Activated CD4-positive, alpha-beta T cell treated with anti-CD3 and anti-CD28 coated beads, Interleukin-2, amount 10 ng/mL, durations not matched to agents 7 days and 5 days (primary cell): Measurements from ENCODE around the gene CDK19. TPM values are rescaled to one million over a fixed set of nuclear protein-coding genes. Genes with fewer than 3 reads are reported as not detected.
"Not testable (repeated sequence)": the region's sequence is repeated elsewhere in the genome, so short reads cannot be mapped to it uniquely, and the experiment has no call there.

Source experiments
- CTCF ChIA-PET: fragments of 350-600 bp; sonication (Branson Sonifier 250); formaldehyde crosslinking; loops from one replicate; lab custom pipeline; 2021; ENCODE audit warnings: antibody characterized with exemption; lab: Charles Lee
- POLR2A ChIA-PET: fragments of 350-600 bp; sonication (Branson Sonifier 250); formaldehyde crosslinking; loops from one replicate; lab custom pipeline; 2021; ENCODE audit warnings: antibody characterized with exemption; lab: Charles Lee
- DNase-seq: peaks from one replicate; pipeline ENCODE4 v3.0.0-alpha.2; 2020
- H3K27ac Mint-ChIP-seq: one replicate; pipeline ENCODE4 v1.8.0; 2021; ENCODE audit warnings: mild to moderate bottlenecking, moderate library complexity, mixed read lengths
- H3K27me3 Mint-ChIP-seq: one replicate; pipeline ENCODE4 v1.8.0; 2021; ENCODE audit warnings: mixed read lengths
- H3K36me3 Mint-ChIP-seq: one replicate; pipeline ENCODE4 v1.8.0; 2021; ENCODE audit warnings: low read depth, mixed read lengths
- H3K4me1 Mint-ChIP-seq: one replicate; pipeline ENCODE4 v1.8.0; 2021; ENCODE audit warnings: mixed read lengths
- H3K4me3 Mint-ChIP-seq: one replicate; pipeline ENCODE4 v1.8.0; 2021; ENCODE audit warnings: mild to moderate bottlenecking, moderate library complexity, mixed read lengths
- H3K9me3 Mint-ChIP-seq: one replicate; pipeline ENCODE4 v1.8.0; 2021; ENCODE audit warnings: mixed read lengths
- total RNA-seq, 2 experiments: library from RNA; stranded (reverse); gene quantifications; one replicate each; pipeline ENCODE4 v1.2.3, GENCODE V29; 2021

The CDK19 gene
- total RNA-seq, 2 experiments from 2014 or later, result 26.5 to 27.3 TPM

DNA sequence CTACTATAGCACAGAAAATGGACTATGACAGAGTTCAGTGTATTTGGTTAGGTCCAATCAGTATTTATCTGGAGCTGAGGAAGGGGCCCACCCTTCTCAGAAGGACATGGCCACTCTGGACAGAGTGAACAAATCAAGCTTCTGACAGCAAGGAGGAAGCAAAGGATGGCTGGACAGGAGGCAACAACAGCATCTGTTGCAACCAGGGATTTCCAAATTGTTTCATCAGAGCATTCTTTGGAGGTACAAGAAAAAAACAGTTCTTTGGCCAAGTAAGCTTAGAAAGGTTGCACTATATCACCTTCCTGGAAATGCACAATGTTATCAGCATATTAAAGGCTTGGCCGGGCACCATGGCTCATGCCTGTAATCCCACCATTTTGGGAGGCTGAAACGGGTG is 220.2 kb downstream of the CDK19 start:
- Mint-ChIP-seq H3K4me3 (no peak overlapping the region), H3K27ac (no peak overlapping the region), H3K27me3 (no peaks in the 10 kb centered on the region), H3K9me3 (peaks cover 10% of the 10 kb centered on the region), H3K4me1 (peaks cover 8% of the 10 kb centered on the region), H3K36me3 (no peaks in the 10 kb centered on the region)
- ChIA-PET POLR2A (no interaction called here), CTCF (interaction anchor here (0.6 to 0.7 kb wide), 2 partner anchors 41 to 1594 kb away, joined by 3 read pairs; no protein-coding TSS in a partner anchor)
- no peak for DNase-seq

DNA sequence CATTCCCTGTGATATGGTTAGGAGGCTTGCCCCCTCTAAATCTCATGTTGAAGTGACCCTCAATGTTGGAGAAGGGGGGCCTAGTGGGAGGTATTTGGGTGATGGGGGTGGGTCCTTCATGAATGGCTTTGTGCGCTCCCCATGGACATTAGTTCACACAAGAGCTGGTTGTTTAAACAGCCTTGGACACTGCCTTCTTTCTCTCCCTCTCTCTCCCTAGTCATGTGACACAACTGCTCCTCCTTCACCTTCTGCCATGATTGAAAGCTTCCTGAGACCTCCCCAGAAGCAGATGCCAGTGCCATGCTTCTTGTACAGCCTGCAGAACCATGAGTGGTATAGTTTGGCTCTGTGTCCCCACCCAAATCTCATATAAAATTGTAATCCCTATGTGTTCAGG is 221.6 kb downstream of the CDK19 start:
- Mint-ChIP-seq H3K9me3 (peaks cover 10% of the 10 kb centered on the region), H3K27ac (no peak overlapping the region), H3K36me3 (no peaks in the 10 kb centered on the region), H3K4me3 (no peak overlapping the region), H3K4me1 (peaks cover 8% of the 10 kb centered on the region), H3K27me3 (no peaks in the 10 kb centered on the region)
- CTCF ChIA-PET, result interaction anchor here (0.6 kb wide), 1 partner anchor 179 kb away, joined by 3 read pairs; no protein-coding TSS in a partner anchor
- DNase-seq, result no peak
- POLR2A ChIA-PET, result interaction anchor here (0.6 kb wide), 1 partner anchor 357 kb away, joined by 5 read pairs; no protein-coding TSS in a partner anchor

DNA sequence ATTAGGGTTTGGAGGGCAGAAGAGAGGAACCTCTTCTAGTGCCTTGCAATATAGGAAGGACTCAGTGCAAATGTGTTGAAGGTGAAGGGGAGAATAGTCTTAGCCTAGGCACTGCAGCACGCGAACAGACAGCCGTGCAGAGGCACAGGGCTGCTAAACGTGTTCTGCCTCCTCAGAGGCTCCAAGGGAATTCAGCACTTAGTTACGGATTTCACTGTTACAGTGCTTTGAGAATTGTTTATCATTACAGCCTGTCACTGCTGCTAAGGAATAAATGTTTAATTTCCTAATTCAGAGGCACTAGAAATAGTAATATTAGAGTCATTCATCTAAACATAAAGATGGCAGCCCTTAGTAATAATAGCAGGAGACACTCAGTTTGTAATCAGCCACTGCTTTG is 222.5 kb downstream of the CDK19 start:
- POLR2A ChIA-PET, result no interaction called here
- H3K36me3 Mint-ChIP-seq, result no peaks in the 10 kb centered on the region
- H3K27ac Mint-ChIP-seq, result no peak overlapping the region
- H3K9me3 Mint-ChIP-seq, result peaks cover 10% of the 10 kb centered on the region
- H3K4me1 Mint-ChIP-seq, result peaks cover 8% of the 10 kb centered on the region
- no peak overlapping the region for H3K4me3 Mint-ChIP-seq
- H3K27me3 Mint-ChIP-seq, result no peaks in the 10 kb centered on the region
- CTCF ChIA-PET, result interaction anchor here (1.0 kb wide), 1 partner anchor 352 kb away, joined by 3 read pairs; no protein-coding TSS in a partner anchor
- no peak for DNase-seq

DNA sequence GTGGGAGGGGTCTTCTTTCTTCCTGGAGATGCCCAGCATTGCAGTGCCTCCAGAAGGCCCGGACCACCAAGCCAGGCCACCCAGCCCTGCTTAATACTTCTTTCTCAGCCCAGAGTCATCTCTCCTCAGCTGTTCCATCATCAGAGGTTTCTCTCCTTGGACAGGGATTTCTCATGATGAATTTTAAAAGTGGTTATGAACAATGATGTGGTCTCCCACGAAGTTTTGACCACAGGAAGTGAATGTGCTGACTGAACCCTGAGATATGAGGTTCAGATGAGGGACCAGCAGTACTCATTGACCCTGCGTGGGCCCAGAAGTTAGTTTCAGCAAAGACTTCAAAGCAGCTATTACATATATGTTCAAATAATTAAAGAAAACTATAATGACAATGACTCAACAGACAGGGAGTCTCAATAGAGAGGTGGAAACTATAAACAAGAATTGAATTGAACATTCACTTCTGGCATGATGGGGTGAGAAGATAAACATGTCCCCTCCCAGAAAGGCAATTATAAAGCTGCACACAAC is 224.4 kb downstream of the CDK19 start:
- ChIA-PET CTCF (interaction anchor here (1.0 to 1.5 kb wide), 3 partner anchors 19 to 87 kb away, joined by 3 read pairs; no protein-coding TSS in a partner anchor), POLR2A (no interaction called here)
- no peak for DNase-seq
- Mint-ChIP-seq H3K4me3 (no peak overlapping the region), H3K4me1 (peaks cover 8% of the 10 kb centered on the region), H3K27me3 (no peaks in the 10 kb centered on the region), H3K27ac (no peak overlapping the region), H3K9me3 (peaks cover 10% of the 10 kb centered on the region), H3K36me3 (no peaks in the 10 kb centered on the region)

DNA sequence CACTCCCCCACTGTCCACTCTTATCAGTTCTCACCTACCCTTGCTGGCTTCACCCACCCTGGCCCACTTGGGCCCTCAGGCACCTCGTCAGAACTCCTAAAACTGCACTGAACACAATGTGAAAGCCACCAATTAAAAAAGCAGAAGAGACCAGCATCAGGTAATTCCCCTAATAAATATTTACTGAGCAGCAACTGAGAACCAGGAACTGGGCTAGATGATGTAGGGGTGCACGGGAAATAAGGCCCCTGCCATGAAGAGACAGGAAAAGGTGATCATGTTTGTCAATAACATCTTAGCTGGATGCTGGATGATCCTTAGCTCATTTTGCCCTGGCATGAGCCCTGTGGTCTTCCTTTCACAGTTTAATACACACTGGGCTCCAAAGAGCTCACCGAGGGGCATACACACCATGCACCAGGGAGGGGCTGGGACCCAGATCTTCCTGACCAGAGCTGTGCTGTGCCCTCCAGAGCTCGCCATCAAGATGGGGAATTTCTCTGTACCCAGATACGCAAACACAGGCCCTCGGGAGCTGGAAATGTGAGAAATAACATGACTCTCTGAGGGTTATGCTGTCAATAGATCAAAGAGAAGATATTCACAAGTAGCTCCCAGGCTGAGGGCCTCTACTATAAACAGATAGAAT is 225.3 kb downstream of the CDK19 start:
- CTCF ChIA-PET, result interaction anchor here (0.6 to 1.5 kb wide), 4 partner anchors 15 to 88 kb away, joined by 3 read pairs; no protein-coding TSS in a partner anchor
- H3K9me3 Mint-ChIP-seq, result peaks cover 7% of the 10 kb centered on the region
- H3K4me3 Mint-ChIP-seq, result no peak overlapping the region
- H3K27me3 Mint-ChIP-seq, result no peaks in the 10 kb centered on the region
- no peak for DNase-seq
- H3K4me1 Mint-ChIP-seq, result peaks cover 8% of the 10 kb centered on the region
- H3K36me3 Mint-ChIP-seq, result no peaks in the 10 kb centered on the region
- no peak overlapping the region for H3K27ac Mint-ChIP-seq
- POLR2A ChIA-PET, result no interaction called here

DNA sequence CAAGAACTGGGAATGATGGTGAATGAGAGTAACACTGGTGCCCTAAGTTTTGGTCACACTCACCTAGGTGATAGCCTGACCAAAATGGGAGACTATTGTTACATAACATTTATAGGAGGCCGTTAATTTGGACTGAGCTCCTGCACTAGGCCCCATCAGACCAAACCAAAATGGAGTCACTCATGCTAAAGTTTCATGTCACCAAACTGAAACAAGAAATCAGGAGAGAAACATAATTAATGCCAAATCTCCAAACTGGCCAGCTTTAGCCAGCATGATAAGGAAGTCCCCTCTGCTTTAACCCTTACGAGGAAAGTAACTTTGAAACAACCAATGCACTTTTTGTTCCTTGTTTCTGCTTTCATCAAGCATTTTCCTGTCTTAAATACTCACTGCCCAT is 227.9 kb downstream of the CDK19 start:
- no peak for DNase-seq
- POLR2A ChIA-PET, result no interaction called here
- CTCF ChIA-PET, result interaction anchor here (1.6 to 1.9 kb wide), 2 partner anchors 27 to 35 kb away, joined by 4 read pairs; no protein-coding TSS in a partner anchor
- Mint-ChIP-seq H3K4me3 (no peak overlapping the region), H3K9me3 (no peaks in the 10 kb centered on the region), H3K27ac (no peak overlapping the region), H3K27me3 (no peaks in the 10 kb centered on the region), H3K4me1 (peaks cover 8% of the 10 kb centered on the region), H3K36me3 (no peaks in the 10 kb centered on the region)

DNA sequence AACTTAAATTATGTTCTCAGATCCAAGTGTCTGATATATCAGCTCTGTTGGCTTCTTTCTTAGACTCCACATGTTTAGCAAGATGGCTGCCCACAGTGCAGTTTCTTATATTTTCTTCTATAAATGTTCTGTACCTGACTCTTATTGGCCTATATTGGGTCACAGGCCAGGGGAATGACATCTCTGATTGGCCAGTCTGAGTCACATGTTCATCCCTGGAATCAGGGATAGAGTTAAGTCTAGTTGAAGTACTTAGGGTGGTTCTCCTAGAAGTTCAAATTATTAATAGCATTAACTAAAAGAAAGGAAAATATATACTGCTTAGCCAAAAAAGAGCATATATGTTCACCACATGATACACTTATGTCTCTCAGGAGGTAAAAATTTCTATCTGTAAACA is 233.6 kb downstream of the CDK19 start:
- DNase-seq, result no peak
- Mint-ChIP-seq H3K4me1 (no peaks in the 10 kb centered on the region), H3K27ac (no peak overlapping the region), H3K36me3 (peaks cover 6% of the 10 kb centered on the region), H3K4me3 (no peak overlapping the region), H3K9me3 (peaks cover 5% of the 10 kb centered on the region), H3K27me3 (no peaks in the 10 kb centered on the region)
- POLR2A ChIA-PET, result no interaction called here
- CTCF ChIA-PET, result no interaction called here

DNA sequence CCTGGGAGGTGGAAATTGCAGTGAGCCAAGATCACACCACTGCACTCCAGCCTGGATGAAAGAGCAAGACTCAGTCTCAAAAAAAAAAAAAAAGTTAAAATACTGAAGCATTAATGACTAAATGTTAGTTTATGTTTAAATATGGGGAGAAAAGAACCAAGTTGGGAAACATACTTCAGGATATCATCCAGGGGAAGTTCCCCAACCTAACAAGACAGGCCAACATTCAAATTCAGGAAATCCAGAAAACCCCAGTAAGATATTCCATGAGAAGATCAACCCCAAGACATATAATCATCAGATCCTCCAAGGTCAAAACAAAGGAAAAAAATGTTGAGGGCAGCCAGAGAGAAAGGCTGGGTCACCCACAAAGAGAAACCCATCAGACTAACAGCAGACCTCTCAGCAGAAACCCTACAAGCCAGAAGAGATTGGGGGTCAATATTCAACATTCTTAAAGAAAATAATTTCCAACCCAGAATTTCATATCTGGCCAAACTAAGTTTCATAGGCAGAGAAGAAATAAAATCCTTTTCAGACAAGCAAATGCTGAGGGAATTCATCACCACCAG is 237.6 kb downstream of the CDK19 start:
- H3K27me3 Mint-ChIP-seq, DNase-seq, H3K4me1 Mint-ChIP-seq, CTCF ChIA-PET, POLR2A ChIA-PET, H3K4me3 Mint-ChIP-seq, H3K36me3 Mint-ChIP-seq, H3K9me3 Mint-ChIP-seq, H3K27ac Mint-ChIP-seq: not testable (repeated sequence)

DNA sequence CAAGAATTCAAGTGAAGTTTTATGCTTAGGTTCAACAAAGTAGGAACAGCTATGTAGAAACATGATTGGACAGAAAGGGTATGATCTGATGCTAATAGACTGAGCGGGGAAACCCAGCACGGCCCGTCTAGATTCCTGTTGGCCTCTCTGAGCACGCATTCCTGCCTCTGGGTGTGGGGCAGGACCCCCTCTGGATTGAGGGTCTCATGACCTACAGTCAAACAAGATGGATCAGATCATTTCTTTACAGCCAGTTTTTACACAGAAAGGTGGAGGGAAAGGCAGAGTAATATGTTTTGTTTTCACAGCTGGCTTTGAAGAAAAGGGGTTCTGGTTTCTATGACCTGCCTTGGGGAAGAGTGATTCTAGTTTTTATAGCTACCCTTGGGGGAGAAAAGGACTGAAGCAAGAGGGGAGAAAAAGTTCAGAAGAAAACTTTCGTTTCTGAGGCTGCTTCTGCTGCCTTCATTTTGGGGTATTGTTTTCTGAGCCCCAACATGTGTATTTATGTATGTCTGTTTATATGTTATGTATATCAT is 239.3 kb downstream of the CDK19 start:
- Mint-ChIP-seq H3K4me3 (no peak overlapping the region), H3K27me3 (peaks cover 2% of the 10 kb centered on the region), H3K4me1 (no peaks in the 10 kb centered on the region), H3K9me3 (peaks cover 5% of the 10 kb centered on the region), H3K36me3 (peaks cover 6% of the 10 kb centered on the region), H3K27ac (no peak overlapping the region)
- DNase-seq, result no peak
- ChIA-PET POLR2A (no interaction called here), CTCF (interaction anchor here (1.3 to 1.7 kb wide), 3 partner anchors 10 to 98 kb away, joined by 3 to 4 read pairs (median 3); no protein-coding TSS in a partner anchor)

DNA sequence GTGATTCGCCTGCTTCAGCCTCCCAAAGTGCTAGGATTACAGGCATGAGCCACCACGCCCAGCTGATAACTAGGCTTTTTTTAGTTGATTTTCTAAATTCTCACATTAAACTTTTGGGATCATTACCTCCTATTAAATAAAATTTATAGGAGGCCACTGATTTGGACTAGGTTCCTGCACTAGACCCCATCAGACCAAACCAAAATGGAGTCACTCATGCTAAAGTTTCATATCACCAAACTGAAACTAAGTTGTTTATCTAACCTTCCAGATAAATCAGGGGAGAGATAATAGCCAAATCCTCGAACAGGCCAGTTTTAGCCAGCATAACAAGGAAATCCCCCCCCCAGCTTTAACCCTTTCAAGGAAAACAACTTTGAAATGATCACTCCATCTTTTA is 240.5 kb downstream of the CDK19 start:
- Mint-ChIP-seq H3K27me3 (peaks cover 2% of the 10 kb centered on the region), H3K36me3 (peaks cover 6% of the 10 kb centered on the region), H3K4me1 (no peaks in the 10 kb centered on the region), H3K4me3 (no peak overlapping the region), H3K9me3 (peaks cover 5% of the 10 kb centered on the region), H3K27ac (no peak overlapping the region)
- no peak for DNase-seq
- POLR2A ChIA-PET, result no interaction called here
- CTCF ChIA-PET, result interaction anchor here (1.3 to 1.7 kb wide), 2 partner anchors 15 to 99 kb away, joined by 3 read pairs; no protein-coding TSS in a partner anchor

DNA sequence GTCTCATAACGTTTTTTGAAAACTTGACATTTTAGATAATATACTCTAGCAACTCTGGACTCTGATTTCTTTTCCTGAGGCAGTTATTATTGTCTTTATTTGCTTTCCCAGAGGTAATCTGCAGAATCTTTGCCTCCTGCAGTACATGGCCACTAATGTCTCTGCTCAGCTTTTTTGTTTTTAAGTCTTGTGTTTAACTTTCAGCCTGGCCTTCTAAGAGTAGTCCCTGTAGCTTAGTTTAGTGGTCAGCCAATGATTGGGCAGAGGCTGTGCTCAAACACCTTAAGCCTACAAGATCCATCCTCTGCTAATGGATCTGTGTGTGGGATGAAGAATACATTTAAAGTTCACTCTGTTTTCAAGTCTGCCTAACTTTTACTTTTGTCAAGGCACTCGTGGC is 241.7 kb downstream of the CDK19 start:
- Mint-ChIP-seq H3K9me3 (no peaks in the 10 kb centered on the region), H3K4me1 (no peaks in the 10 kb centered on the region), H3K36me3 (no peaks in the 10 kb centered on the region), H3K27me3 (peaks cover 2% of the 10 kb centered on the region), H3K27ac (no peak overlapping the region), H3K4me3 (no peak overlapping the region)
- ChIA-PET POLR2A (no interaction called here), CTCF (no interaction called here)
- no peak for DNase-seq

DNA sequence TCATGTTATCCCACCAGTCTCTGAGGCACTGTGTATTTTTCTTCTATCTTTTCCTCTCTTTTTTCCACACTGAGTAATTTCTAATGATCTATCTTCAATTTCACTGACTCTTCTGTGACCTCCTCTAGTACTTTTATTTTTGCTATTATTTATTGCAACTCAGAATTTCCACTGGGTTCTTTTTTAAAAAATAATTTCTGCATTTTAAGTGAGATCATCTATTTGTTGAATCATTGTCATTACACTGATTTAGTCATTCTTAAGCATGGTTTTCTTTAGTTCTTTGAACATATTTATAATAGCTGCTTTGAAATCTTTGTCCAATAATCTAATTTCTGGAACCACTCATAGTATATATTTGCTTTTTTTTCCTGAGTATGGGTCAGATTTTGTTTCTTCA is 242.1 kb downstream of the CDK19 start:
- ChIA-PET POLR2A (no interaction called here), CTCF (no interaction called here)
- DNase-seq, result no peak

More for the DNA sequence above, 242.1 kb downstream of the CDK19 start:
- Mint-ChIP-seq H3K4me1 (peaks cover 3% of the 10 kb centered on the region), H3K4me3 (no peak overlapping the region), H3K27ac (no peak overlapping the region), H3K36me3 (no peaks in the 10 kb centered on the region), H3K9me3 (no peaks in the 10 kb centered on the region), H3K27me3 (peaks cover 2% of the 10 kb centered on the region)
